ENCODE results near the gene TUBA1A. TPM values are rescaled to one million over a fixed set of nuclear protein-coding genes. Genes with fewer than 3 reads are reported as not detected.
"Not testable (repeated sequence)": the region's sequence is repeated elsewhere in the genome, so short reads cannot be mapped to it uniquely, and the experiment has no call there.

Gene TUBA1A
- total and polyA plus RNA-seq, 2 donors (not counting 1 experiment from before 2014, with no cell fraction given), result 772 to 2,642 TPM

- Histone ChIP-seq H3K36me3 (ENCODE audit: control insufficient read depth, insufficient read depth, low read length) (no peaks in the 10 kb centered on the region), H3K27ac (ENCODE audit: insufficient read depth, low read length) (no peak overlapping the region), H3K27me3 (ENCODE audit: control insufficient read depth, insufficient read depth, low read length) (no peaks in the 10 kb centered on the region), H3K4me3 (replicated peaks in 1 of 4; ENCODE audit: control extremely low read depth in 1 of 4, insufficient read depth in 1 of 4, low read depth in 3 of 4, low read length in 4 of 4) (no peak overlapping the region), H2AFZ (ENCODE audit: low read length) (no peak overlapping the region), H3K9me3 (ENCODE audit: control insufficient read depth, insufficient read depth, low read depth, low read length) (no peaks in the 10 kb centered on the region), H3K4me2 (ENCODE audit: extremely low read depth, insufficient read depth, low read length) (no peak overlapping the region), H4K20me1 (ENCODE audit: control insufficient read depth, extremely low read depth, insufficient read depth, low read length) (no peaks in the 10 kb centered on the region), H3K79me2 (ENCODE audit: control insufficient read depth, insufficient read depth, low read length) (no peaks in the 10 kb centered on the region), H3K4me1 (ENCODE audit: control insufficient read depth, extremely low read depth, insufficient read depth, low read length) (no peaks in the 10 kb centered on the region), H3K9ac (ENCODE audit: insufficient read depth, low read length) (no peak overlapping the region)
- no peak for DNase-seq (ENCODE audit: low read depth in 2 of 2)
- TF ChIP-seq, protein P1, sequence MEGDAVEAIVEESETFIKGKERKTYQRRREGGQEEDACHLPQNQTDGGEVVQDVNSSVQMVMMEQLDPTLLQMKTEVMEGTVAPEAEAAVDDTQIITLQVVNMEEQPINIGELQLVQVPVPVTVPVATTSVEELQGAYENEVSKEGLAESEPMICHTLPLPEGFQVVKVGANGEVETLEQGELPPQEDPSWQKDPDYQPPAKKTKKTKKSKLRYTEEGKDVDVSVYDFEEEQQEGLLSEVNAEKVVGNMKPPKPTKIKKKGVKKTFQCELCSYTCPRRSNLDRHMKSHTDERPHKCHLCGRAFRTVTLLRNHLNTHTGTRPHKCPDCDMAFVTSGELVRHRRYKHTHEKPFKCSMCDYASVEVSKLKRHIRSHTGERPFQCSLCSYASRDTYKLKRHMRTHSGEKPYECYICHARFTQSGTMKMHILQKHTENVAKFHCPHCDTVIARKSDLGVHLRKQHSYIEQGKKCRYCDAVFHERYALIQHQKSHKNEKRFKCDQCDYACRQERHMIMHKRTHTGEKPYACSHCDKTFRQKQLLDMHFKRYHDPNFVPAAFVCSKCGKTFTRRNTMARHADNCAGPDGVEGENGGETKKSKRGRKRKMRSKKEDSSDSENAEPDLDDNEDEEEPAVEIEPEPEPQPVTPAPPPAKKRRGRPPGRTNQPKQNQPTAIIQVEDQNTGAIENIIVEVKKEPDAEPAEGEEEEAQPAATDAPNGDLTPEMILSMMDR (conservative IDR thresholded peaks at IDR 0.05 in 1 of 2, IDR thresholded peaks at IDR 0.05 in 1 of 2; ENCODE audit: low read depth in 1 of 2, low read length in 2 of 2), result no peak
- TF ChIP-seq EZH2 (IDR thresholded peaks at IDR 0.05; ENCODE audit: low read length, missing control alignments), result no peak
Measured at GRCh38 chr12:49174218-49174617, 14.7 kb downstream of the TUBA1A start.

DNA sequence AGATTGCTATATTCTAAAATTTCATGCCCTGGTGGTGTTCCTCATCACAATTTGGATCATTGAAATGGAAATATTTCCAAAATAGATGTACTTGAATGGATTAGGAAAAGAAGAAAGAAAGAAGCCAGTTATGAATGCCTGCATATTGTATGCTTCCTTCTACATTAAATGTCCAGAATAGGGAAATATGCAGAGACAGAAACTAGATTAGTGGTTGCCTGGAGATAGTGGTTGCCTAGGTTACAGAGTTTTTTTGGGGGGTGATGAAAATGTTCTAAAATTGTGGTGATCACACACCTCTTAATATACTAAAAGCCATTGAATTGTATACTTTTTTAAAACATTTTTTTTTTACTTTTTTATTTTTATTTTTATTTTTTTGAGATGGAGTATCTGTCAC lies 18.0 kb downstream of the TUBA1A start:
- Histone ChIP-seq H3K9me3 (ENCODE audit: control insufficient read depth, insufficient read depth, low read depth, low read length) (no peaks in the 10 kb centered on the region), H3K4me1 (ENCODE audit: control insufficient read depth, extremely low read depth, insufficient read depth, low read length) (no peaks in the 10 kb centered on the region), H3K36me3 (ENCODE audit: control insufficient read depth, insufficient read depth, low read length) (no peaks in the 10 kb centered on the region), H2AFZ (ENCODE audit: low read length) (no peak overlapping the region), H3K27me3 (ENCODE audit: control insufficient read depth, insufficient read depth, low read length) (no peaks in the 10 kb centered on the region), H4K20me1 (ENCODE audit: control insufficient read depth, extremely low read depth, insufficient read depth, low read length) (no peaks in the 10 kb centered on the region), H3K27ac (ENCODE audit: insufficient read depth, low read length) (no peak overlapping the region), H3K4me3 (replicated peaks in 1 of 4; ENCODE audit: control extremely low read depth in 1 of 4, insufficient read depth in 1 of 4, low read depth in 3 of 4, low read length in 4 of 4) (no peak overlapping the region), H3K79me2 (ENCODE audit: control insufficient read depth, insufficient read depth, low read length) (no peaks in the 10 kb centered on the region), H3K9ac (ENCODE audit: insufficient read depth, low read length) (no peak overlapping the region), H3K4me2 (ENCODE audit: extremely low read depth, insufficient read depth, low read length) (no peak overlapping the region)
- TF ChIP-seq EZH2 (IDR thresholded peaks at IDR 0.05; ENCODE audit: low read length, missing control alignments), result no peak
- TF ChIP-seq, protein P1 (conservative IDR thresholded peaks at IDR 0.05 in 1 of 2, IDR thresholded peaks at IDR 0.05 in 1 of 2; ENCODE audit: low read depth in 1 of 2, low read length in 2 of 2), result no peak
- DNase-seq (ENCODE audit: low read depth in 2 of 2), result no peak

- no peak for TF ChIP-seq EZH2 (IDR thresholded peaks at IDR 0.05; ENCODE audit: low read length, missing control alignments)
- TF ChIP-seq, protein P1 (conservative IDR thresholded peaks at IDR 0.05 in 1 of 2, IDR thresholded peaks at IDR 0.05 in 1 of 2; ENCODE audit: low read depth in 1 of 2, low read length in 2 of 2), result no peak
- H3K4me3 ChIP-seq (replicated peaks in 1 of 4; ENCODE audit: control extremely low read depth in 1 of 4, insufficient read depth in 1 of 4, low read depth in 3 of 4, low read length in 4 of 4), result no peak overlapping the region
- DNase-seq (ENCODE audit: low read depth in 2 of 2), result no peak
Measured at GRCh38 chr12:49165114-49165513, 23.8 kb downstream of the TUBA1A start.

GRCh38 chr12:49161901-49162300 lies 27.0 kb downstream of the TUBA1A start:
- not testable (repeated sequence) for H3K36me3 ChIP-seq (ENCODE audit: control insufficient read depth, insufficient read depth, low read length); H3K4me1 ChIP-seq (ENCODE audit: control insufficient read depth, extremely low read depth, insufficient read depth, low read length); H3K79me2 ChIP-seq (ENCODE audit: control insufficient read depth, insufficient read depth, low read length); H3K4me3 ChIP-seq (replicated peaks in 1 of 4; ENCODE audit: control extremely low read depth in 1 of 4, insufficient read depth in 1 of 4, low read depth in 3 of 4, low read length in 4 of 4); H2AFZ ChIP-seq (ENCODE audit: low read length); H3K9ac ChIP-seq (ENCODE audit: insufficient read depth, low read length); H4K20me1 ChIP-seq (ENCODE audit: control insufficient read depth, extremely low read depth, insufficient read depth, low read length); H3K9me3 ChIP-seq (ENCODE audit: control insufficient read depth, insufficient read depth, low read depth, low read length); H3K27me3 ChIP-seq (ENCODE audit: control insufficient read depth, insufficient read depth, low read length); DNase-seq (ENCODE audit: low read depth in 2 of 2); H3K4me2 ChIP-seq (ENCODE audit: extremely low read depth, insufficient read depth, low read length); H3K27ac ChIP-seq (ENCODE audit: insufficient read depth, low read length)

More at GRCh38 chr12:49165114-49165513, 23.8 kb downstream of the TUBA1A start:
- no peaks in the 10 kb centered on the region for H3K4me1 ChIP-seq (ENCODE audit: control insufficient read depth, extremely low read depth, insufficient read depth, low read length)
- no peak overlapping the region for H2AFZ ChIP-seq (ENCODE audit: low read length)
- no peaks in the 10 kb centered on the region for H4K20me1 ChIP-seq (ENCODE audit: control insufficient read depth, extremely low read depth, insufficient read depth, low read length)
- no peaks in the 10 kb centered on the region for H3K9me3 ChIP-seq (ENCODE audit: control insufficient read depth, insufficient read depth, low read depth, low read length)
- no peak overlapping the region for H3K9ac ChIP-seq (ENCODE audit: insufficient read depth, low read length)
- H3K27ac ChIP-seq (ENCODE audit: insufficient read depth, low read length), result no peak overlapping the region
- H3K27me3 ChIP-seq (ENCODE audit: control insufficient read depth, insufficient read depth, low read length), result no peaks in the 10 kb centered on the region
- H3K36me3 ChIP-seq (ENCODE audit: control insufficient read depth, insufficient read depth, low read length), result no peaks in the 10 kb centered on the region
- no peaks in the 10 kb centered on the region for H3K79me2 ChIP-seq (ENCODE audit: control insufficient read depth, insufficient read depth, low read length)
- no peak overlapping the region for H3K4me2 ChIP-seq (ENCODE audit: extremely low read depth, insufficient read depth, low read length)

Data from fibroblast of lung (primary cell).